ENCODE measurements around the gene TSSK3. TPM values are rescaled to one million over a fixed set of nuclear protein-coding genes. Genes with fewer than 3 reads are reported as not detected.

TSSK3 gene
- total and polyA plus RNA-seq, 9 of the 15 experiments (the other 6 are each of a cell fraction or from before 2014, with no cell fraction given): 0.27 to 2.8 (median 1.9) TPM

DNA sequence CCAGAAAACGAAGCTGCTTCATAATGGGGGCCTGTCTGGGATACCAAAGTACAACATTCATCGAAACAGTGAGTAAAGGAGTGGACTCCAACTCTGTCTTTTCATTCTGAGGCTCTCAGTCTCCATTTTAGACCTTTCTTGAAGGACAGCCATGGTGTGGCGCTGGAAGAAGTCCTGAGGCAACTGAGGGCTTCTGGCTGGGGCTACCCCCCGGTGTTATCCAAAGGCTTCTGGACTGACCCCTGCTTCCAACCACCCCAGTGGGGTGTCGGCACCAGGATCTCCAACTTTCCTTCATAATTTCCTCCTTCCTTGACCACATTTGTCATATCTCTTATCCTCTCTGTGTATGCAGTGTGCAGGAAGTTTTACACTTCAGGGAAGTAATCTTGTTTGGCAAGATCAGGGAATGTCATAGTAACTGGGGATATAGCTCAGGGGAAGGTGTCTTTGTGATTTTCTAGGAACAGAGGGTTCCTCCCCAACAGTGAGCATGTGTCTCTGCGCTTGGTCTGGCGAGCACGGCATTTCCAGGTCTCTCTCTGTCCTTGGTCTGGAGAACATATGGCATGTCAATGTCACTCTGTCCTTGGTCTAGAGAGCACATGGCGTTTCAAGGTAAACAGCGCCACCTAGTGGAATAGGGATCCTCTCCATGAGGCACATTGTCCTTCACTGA is 51.3 kb downstream of the TSSK3 start (continued):
- TF ChIP-seq, protein P1, sequence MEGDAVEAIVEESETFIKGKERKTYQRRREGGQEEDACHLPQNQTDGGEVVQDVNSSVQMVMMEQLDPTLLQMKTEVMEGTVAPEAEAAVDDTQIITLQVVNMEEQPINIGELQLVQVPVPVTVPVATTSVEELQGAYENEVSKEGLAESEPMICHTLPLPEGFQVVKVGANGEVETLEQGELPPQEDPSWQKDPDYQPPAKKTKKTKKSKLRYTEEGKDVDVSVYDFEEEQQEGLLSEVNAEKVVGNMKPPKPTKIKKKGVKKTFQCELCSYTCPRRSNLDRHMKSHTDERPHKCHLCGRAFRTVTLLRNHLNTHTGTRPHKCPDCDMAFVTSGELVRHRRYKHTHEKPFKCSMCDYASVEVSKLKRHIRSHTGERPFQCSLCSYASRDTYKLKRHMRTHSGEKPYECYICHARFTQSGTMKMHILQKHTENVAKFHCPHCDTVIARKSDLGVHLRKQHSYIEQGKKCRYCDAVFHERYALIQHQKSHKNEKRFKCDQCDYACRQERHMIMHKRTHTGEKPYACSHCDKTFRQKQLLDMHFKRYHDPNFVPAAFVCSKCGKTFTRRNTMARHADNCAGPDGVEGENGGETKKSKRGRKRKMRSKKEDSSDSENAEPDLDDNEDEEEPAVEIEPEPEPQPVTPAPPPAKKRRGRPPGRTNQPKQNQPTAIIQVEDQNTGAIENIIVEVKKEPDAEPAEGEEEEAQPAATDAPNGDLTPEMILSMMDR (IDR thresholded peaks at IDR 0.05 in 2 of 3, conservative IDR thresholded peaks at IDR 0.05 in 1 of 3; ENCODE audit: insufficient read depth in 2 of 3, low read depth in 1 of 3, low read length in 3 of 3): peak; percentile 87 to 98 (median 93)
- TF ChIP-seq, protein P2, sequence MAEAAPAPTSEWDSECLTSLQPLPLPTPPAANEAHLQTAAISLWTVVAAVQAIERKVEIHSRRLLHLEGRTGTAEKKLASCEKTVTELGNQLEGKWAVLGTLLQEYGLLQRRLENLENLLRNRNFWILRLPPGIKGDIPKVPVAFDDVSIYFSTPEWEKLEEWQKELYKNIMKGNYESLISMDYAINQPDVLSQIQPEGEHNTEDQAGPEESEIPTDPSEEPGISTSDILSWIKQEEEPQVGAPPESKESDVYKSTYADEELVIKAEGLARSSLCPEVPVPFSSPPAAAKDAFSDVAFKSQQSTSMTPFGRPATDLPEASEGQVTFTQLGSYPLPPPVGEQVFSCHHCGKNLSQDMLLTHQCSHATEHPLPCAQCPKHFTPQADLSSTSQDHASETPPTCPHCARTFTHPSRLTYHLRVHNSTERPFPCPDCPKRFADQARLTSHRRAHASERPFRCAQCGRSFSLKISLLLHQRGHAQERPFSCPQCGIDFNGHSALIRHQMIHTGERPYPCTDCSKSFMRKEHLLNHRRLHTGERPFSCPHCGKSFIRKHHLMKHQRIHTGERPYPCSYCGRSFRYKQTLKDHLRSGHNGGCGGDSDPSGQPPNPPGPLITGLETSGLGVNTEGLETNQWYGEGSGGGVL (CRISPR knock-in tag; IDR thresholded peaks at IDR 0.05): no peak
- TF ChIP-seq, protein P3, sequence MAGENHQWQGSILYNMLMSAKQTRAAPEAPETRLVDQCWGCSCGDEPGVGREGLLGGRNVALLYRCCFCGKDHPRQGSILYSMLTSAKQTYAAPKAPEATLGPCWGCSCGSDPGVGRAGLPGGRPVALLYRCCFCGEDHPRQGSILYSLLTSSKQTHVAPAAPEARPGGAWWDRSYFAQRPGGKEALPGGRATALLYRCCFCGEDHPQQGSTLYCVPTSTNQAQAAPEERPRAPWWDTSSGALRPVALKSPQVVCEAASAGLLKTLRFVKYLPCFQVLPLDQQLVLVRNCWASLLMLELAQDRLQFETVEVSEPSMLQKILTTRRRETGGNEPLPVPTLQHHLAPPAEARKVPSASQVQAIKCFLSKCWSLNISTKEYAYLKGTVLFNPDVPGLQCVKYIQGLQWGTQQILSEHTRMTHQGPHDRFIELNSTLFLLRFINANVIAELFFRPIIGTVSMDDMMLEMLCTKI (IDR thresholded peaks at IDR 0.05; ENCODE audit: partially characterized antibody): no peak
- TF ChIP-seq, protein P4, sequence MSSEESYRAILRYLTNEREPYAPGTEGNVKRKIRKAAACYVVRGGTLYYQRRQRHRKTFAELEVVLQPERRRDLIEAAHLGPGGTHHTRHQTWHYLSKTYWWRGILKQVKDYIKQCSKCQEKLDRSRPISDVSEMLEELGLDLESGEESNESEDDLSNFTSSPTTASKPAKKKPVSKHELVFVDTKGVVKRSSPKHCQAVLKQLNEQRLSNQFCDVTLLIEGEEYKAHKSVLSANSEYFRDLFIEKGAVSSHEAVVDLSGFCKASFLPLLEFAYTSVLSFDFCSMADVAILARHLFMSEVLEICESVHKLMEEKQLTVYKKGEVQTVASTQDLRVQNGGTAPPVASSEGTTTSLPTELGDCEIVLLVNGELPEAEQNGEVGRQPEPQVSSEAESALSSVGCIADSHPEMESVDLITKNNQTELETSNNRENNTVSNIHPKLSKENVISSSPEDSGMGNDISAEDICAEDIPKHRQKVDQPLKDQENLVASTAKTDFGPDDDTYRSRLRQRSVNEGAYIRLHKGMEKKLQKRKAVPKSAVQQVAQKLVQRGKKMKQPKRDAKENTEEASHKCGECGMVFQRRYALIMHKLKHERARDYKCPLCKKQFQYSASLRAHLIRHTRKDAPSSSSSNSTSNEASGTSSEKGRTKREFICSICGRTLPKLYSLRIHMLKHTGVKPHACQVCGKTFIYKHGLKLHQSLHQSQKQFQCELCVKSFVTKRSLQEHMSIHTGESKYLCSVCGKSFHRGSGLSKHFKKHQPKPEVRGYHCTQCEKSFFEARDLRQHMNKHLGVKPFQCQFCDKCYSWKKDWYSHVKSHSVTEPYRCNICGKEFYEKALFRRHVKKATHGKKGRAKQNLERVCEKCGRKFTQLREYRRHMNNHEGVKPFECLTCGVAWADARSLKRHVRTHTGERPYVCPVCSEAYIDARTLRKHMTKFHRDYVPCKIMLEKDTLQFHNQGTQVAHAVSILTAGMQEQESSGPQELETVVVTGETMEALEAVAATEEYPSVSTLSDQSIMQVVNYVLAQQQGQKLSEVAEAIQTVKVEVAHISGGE (CRISPR knock-in tag; IDR thresholded peaks at IDR 0.05): no peak
- TF ChIP-seq ZNF124 (CRISPR knock-in tag; IDR thresholded peaks at IDR 0.05) (no peak), COPS2 (conservative IDR thresholded peaks at IDR 0.05) (no peak), SREBF2 (CRISPR knock-in tag; IDR thresholded peaks at IDR 0.05) (no peak), ZNF668 (CRISPR knock-in tag; IDR thresholded peaks at IDR 0.05) (no peak)
- TF ChIP-seq, protein P5, sequence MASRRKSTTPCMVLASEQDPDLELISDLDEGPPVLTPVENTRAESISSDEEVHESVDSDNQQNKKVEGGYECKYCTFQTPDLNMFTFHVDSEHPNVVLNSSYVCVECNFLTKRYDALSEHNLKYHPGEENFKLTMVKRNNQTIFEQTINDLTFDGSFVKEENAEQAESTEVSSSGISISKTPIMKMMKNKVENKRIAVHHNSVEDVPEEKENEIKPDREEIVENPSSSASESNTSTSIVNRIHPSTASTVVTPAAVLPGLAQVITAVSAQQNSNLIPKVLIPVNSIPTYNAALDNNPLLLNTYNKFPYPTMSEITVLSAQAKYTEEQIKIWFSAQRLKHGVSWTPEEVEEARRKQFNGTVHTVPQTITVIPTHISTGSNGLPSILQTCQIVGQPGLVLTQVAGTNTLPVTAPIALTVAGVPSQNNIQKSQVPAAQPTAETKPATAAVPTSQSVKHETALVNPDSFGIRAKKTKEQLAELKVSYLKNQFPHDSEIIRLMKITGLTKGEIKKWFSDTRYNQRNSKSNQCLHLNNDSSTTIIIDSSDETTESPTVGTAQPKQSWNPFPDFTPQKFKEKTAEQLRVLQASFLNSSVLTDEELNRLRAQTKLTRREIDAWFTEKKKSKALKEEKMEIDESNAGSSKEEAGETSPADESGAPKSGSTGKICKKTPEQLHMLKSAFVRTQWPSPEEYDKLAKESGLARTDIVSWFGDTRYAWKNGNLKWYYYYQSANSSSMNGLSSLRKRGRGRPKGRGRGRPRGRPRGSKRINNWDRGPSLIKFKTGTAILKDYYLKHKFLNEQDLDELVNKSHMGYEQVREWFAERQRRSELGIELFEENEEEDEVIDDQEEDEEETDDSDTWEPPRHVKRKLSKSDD (conservative IDR thresholded peaks at IDR 0.05; ENCODE audit: low read length): no peak
- TF ChIP-seq, protein P6, sequence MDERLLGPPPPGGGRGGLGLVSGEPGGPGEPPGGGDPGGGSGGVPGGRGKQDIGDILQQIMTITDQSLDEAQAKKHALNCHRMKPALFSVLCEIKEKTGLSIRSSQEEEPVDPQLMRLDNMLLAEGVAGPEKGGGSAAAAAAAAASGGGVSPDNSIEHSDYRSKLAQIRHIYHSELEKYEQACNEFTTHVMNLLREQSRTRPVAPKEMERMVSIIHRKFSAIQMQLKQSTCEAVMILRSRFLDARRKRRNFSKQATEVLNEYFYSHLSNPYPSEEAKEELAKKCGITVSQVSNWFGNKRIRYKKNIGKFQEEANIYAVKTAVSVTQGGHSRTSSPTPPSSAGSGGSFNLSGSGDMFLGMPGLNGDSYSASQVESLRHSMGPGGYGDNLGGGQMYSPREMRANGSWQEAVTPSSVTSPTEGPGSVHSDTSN (CRISPR knock-in tag; IDR thresholded peaks at IDR 0.05; ENCODE audit: low read depth): peak; percentile 33; the same call in 1 of the 2 replicates
- TF ChIP-seq, protein P6 (tag; conservative IDR thresholded peaks at IDR 0.05; ENCODE audit: low read depth): peak; percentile 68
